Measurements from ENCODE around the gene ST3GAL3.

- TF ChIP-seq CTCF (IDR thresholded peaks at IDR 0.05) (no peak), POLR2AphosphoS5 (IDR thresholded peaks at IDR 0.05; ENCODE audit: insufficient read depth in 1 of 2, low read depth in 1 of 2) (no peak)
Measured at GRCh38 chr1:43806183-43806582, 98.8 kb downstream of the ST3GAL3 start.

Measured in vagina (tissue), 2 donors.